ENCODE results near the gene TM7SF3.

DNA sequence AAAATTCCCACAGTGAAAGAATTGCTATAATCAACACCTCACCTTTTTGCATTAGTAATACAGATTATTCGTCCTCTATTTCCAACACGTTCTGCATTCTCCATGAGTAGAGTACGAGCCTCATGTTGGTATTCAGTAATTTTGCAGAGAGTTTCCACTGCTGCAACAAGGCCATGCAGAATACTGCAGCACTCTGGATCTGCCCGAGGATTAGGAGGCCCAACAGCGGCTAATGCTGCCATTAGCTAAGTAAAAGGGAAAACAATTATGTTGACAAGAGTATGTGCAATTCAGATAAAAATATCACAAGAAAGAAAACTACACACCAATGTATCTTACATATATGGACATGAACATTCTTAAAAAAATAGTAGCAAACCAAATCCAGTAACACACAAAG is 85.5 kb downstream of the TM7SF3 start:
- TF ChIP-seq CTCF (IDR thresholded peaks at IDR 0.05; ENCODE audit: low read depth, low read length) (no peak), EZH2phosphoT487 (IDR thresholded peaks at IDR 0.05; ENCODE audit: low read depth) (no peak)
